HG02870 (cell line): Measurements from ENCODE around the gene KANSL1.
"Not testable (repeated sequence)": the region's sequence is repeated elsewhere in the genome, so short reads cannot be mapped to it uniquely, and the experiment has no call there.

Experiments used
- ATAC-seq: cut with Tn5 transposase; IDR thresholded peaks from one replicate; pipeline ENCODE4 v1.9.1; 2021; ENCODE audit warnings: mild to moderate bottlenecking, moderate library complexity; ENCODE audit not compliant: unreplicated experiment

Gene KANSL1

GRCh38 chr17:46193151-46193625, at the start of gene KANSL1:
KANSL1 (minus strand) TSS chr17:46193429; CDS start chr17:46172143, 21,286 bp downstream.
- peak; percentile 56 for ATAC-seq

GRCh38 chr17:46231359-46231758, 38.1 kb upstream of the KANSL1 start:
- ATAC-seq = not testable (repeated sequence)

- ATAC-seq = peak; percentile 98
These were observed 32.1 kb upstream of the KANSL1 start for GRCh38 chr17:46225274-46225794.

- peak; percentile 30 for ATAC-seq
These were observed 31.6 kb upstream of the KANSL1 start for GRCh38 chr17:46224864-46225263.

GRCh38 chr17:46223041-46223440, 29.8 kb upstream of the KANSL1 start:
- ATAC-seq = not testable (repeated sequence)

- no peak for ATAC-seq
These were observed 23.5 kb upstream of the KANSL1 start for GRCh38 chr17:46216682-46217081.

- ATAC-seq = no peak
These were observed 19.6 kb upstream of the KANSL1 start for GRCh38 chr17:46212634-46213435.

GRCh38 chr17:46208997-46209396, 15.8 kb upstream of the KANSL1 start:
- no peak for ATAC-seq

GRCh38 chr17:46205975-46206374, 12.7 kb upstream of the KANSL1 start:
- no peak for ATAC-seq

- ATAC-seq = no peak
These were observed 9.2 kb upstream of the KANSL1 start for GRCh38 chr17:46202424-46202823.

- no peak for ATAC-seq
These were observed 8.3 kb upstream of the KANSL1 start for GRCh38 chr17:46201491-46201890.

- no peak for ATAC-seq
These were observed 7.0 kb upstream of the KANSL1 start for GRCh38 chr17:46200197-46200596.

GRCh38 chr17:46199379-46199778, 6.2 kb upstream of the KANSL1 start:
- ATAC-seq = no peak

- no peak for ATAC-seq
These were observed 5.0 kb upstream of the KANSL1 start for GRCh38 chr17:46198233-46198632.

- ATAC-seq = no peak
These were observed 4.3 kb upstream of the KANSL1 start for GRCh38 chr17:46197530-46197929.

- ATAC-seq = no peak
These were observed 2.9 kb upstream of the KANSL1 start for GRCh38 chr17:46195939-46196716.

- ATAC-seq = no peak
These were observed 2.1 kb upstream of the KANSL1 start for GRCh38 chr17:46195217-46195855.

GRCh38 chr17:46194393-46195216, 1.4 kb upstream of the KANSL1 start:
- ATAC-seq = no peak

- peak; percentile 60 for ATAC-seq
These were observed 580 bp upstream of the KANSL1 start for GRCh38 chr17:46193626-46194392.
